OCI-LY3 (cell line): ENCODE measurements around the gene STAP2.

ENCODE experiments used
- H2AFZ ChIP-seq: fragments of 200-600, 300-600 bp; shearing (Covaris generic); 2 replicates; pipeline ENCODE4 v1.6.0; 2014; ENCODE audit warnings: antibody characterized with exemption, low read depth, low read length
- H3K27ac ChIP-seq: fragments of 200-600, 300-600 bp; sonication (generic); 2 replicates; pipeline ENCODE4 v1.5.1; 2014; ENCODE audit warnings: mild to moderate bottlenecking, low read length, moderate library complexity, mixed read lengths
- H3K27me3 ChIP-seq: fragments of 200-600, 300-600 bp; sonication (generic); 2 replicates; pipeline ENCODE4 v1.6.1; 2014; ENCODE audit warnings: low read depth, low read length, mixed read lengths
- H3K36me3 ChIP-seq: fragments of 200-600, 300-600 bp; sonication (generic); replicated peaks from 2 replicates; pipeline ENCODE3; 2014; ENCODE audit warnings: low read depth, low read length, mixed read lengths
- H3K4me1 ChIP-seq: fragments of 300-600, 200-600 bp; sonication (generic); 2 replicates; pipeline ENCODE4 v1.6.1; 2014; ENCODE audit warnings: low read length, mixed read lengths
- H3K4me2 ChIP-seq: fragments of 200-600, 300-600 bp; sonication (generic); 2 replicates; pipeline ENCODE4 v1.6.1; 2014; ENCODE audit warnings: low read length, mixed read lengths
- H3K4me3 ChIP-seq: fragments of 300-600, 200-600 bp; sonication (generic); 2 replicates; pipeline ENCODE4 v1.5.1; 2014; ENCODE audit warnings: antibody characterized with exemption, mild to moderate bottlenecking, low read length, moderate library complexity
- H3K79me2 ChIP-seq: fragments of 300-600, 200-600 bp; shearing (Covaris generic); 2 replicates; pipeline ENCODE4 v1.6.1; 2014; ENCODE audit warnings: mild to moderate bottlenecking, low read length, mixed read lengths
- H3K9ac ChIP-seq: fragments of 300-600, 200-600 bp; shearing (Covaris generic); 2 replicates; pipeline ENCODE4 v1.6.0; 2014; ENCODE audit warnings: mild to moderate bottlenecking, low read length, moderate library complexity
- H3K9me3 ChIP-seq: fragments of 200-600, 300-600 bp; shearing (Covaris generic); 2 replicates; pipeline ENCODE4 v1.6.1; 2014; ENCODE audit warnings: low read length, mixed read lengths; ENCODE audit not compliant: insufficient read depth
- H4K20me1 ChIP-seq: fragments of 200-600, 300-600 bp; sonication (generic); 2 replicates; pipeline ENCODE4 v1.6.1; 2016; ENCODE audit warnings: low read length, mixed read lengths; ENCODE audit not compliant: insufficient read depth
- EZH2phosphoT487 ChIP-seq: fragments of 200-600 bp; shearing (Covaris generic); IDR thresholded peaks from 2 replicates; pipeline ENCODE4 v1.6.1; 2018; ENCODE audit warnings: antibody characterized with exemption, mixed run types, low read depth
- TF ChIP-seq, protein P1 (sequence below): fragments of 200-600, 300-600 bp; sonication (generic); IDR thresholded peaks from 2 replicates; pipeline ENCODE4 v1.5.1; 2014; ENCODE audit warnings: antibody characterized with exemption, low read length, low read depth

STAP2 gene

GRCh38 chr19:4297901-4298809, 40.5 kb downstream of the STAP2 start:
- H3K4me2 ChIP-seq, result no peak overlapping the region
- no peak for TF ChIP-seq EZH2phosphoT487
- TF ChIP-seq, protein P1, sequence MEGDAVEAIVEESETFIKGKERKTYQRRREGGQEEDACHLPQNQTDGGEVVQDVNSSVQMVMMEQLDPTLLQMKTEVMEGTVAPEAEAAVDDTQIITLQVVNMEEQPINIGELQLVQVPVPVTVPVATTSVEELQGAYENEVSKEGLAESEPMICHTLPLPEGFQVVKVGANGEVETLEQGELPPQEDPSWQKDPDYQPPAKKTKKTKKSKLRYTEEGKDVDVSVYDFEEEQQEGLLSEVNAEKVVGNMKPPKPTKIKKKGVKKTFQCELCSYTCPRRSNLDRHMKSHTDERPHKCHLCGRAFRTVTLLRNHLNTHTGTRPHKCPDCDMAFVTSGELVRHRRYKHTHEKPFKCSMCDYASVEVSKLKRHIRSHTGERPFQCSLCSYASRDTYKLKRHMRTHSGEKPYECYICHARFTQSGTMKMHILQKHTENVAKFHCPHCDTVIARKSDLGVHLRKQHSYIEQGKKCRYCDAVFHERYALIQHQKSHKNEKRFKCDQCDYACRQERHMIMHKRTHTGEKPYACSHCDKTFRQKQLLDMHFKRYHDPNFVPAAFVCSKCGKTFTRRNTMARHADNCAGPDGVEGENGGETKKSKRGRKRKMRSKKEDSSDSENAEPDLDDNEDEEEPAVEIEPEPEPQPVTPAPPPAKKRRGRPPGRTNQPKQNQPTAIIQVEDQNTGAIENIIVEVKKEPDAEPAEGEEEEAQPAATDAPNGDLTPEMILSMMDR, result no peak
- no peaks in the 10 kb centered on the region for H3K9me3 ChIP-seq
- H3K4me3 ChIP-seq, result no peak overlapping the region
- no peak overlapping the region for H3K9ac ChIP-seq
- peaks cover 4% of the 10 kb centered on the region; the same call in 1 of the 2 replicates for H3K27me3 ChIP-seq
- no peaks in the 10 kb centered on the region for H3K36me3 ChIP-seq
- H2AFZ ChIP-seq, result no peak overlapping the region
- H3K79me2 ChIP-seq, result no peaks in the 10 kb centered on the region
- no peaks in the 10 kb centered on the region for H3K4me1 ChIP-seq
- no peak overlapping the region for H3K27ac ChIP-seq
- no peaks in the 10 kb centered on the region for H4K20me1 ChIP-seq

GRCh38 chr19:4295972-4296771, 42.5 kb downstream of the STAP2 start:
- TF ChIP-seq EZH2phosphoT487, result no peak
- TF ChIP-seq, protein P1, result no peak
- Histone ChIP-seq H3K4me2 (no peak overlapping the region), H4K20me1 (no peaks in the 10 kb centered on the region), H3K27ac (no peak overlapping the region), H3K4me1 (no peaks in the 10 kb centered on the region), H3K27me3 (peaks cover 4% of the 10 kb centered on the region; the same call in 1 of the 2 replicates), H3K4me3 (no peak overlapping the region), H3K36me3 (no peaks in the 10 kb centered on the region), H2AFZ (no peak overlapping the region), H3K79me2 (no peaks in the 10 kb centered on the region), H3K9me3 (no peaks in the 10 kb centered on the region), H3K9ac (no peak overlapping the region)

GRCh38 chr19:4294389-4294788, 44.2 kb downstream of the STAP2 start:
- no peak for TF ChIP-seq EZH2phosphoT487
- TF ChIP-seq, protein P1, result no peak
- Histone ChIP-seq H3K9ac (no peak overlapping the region), H3K4me1 (no peaks in the 10 kb centered on the region)

DNA sequence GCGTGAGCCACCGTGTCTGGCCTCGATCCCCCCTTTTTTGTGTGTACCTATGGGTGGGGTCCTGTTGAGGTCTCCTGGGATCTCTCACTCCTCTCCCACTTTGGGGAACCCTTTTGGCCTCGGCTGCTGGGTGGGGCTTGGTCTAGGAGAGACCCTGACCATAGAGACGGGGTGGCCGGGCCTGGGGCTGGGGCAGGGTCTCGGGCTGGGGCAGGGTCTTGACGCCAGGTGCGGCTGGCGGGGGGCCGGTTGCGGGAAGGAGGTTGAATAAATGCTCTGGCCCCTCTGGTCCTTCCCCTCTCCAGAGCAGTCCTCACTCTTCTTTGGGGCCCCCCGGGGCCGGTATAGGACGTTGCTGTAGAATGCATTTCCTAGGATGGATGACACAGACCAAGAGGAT, 46.1 kb downstream of the STAP2 start:
- H3K9ac ChIP-seq, result no peak overlapping the region
- H3K27ac ChIP-seq, result no peak overlapping the region
- H3K4me3 ChIP-seq, result no peak overlapping the region
- no peak overlapping the region for H3K4me2 ChIP-seq
- no peak overlapping the region for H2AFZ ChIP-seq
- no peaks in the 10 kb centered on the region for H3K79me2 ChIP-seq
- no peak for TF ChIP-seq EZH2phosphoT487
- TF ChIP-seq, protein P1, result no peak
- no peaks in the 10 kb centered on the region for H3K36me3 ChIP-seq
- no peaks in the 10 kb centered on the region for H3K9me3 ChIP-seq
- H3K27me3 ChIP-seq, result peaks cover 4% of the 10 kb centered on the region; the same call in 1 of the 2 replicates
- H3K4me1 ChIP-seq, result no peaks in the 10 kb centered on the region
- no peaks in the 10 kb centered on the region for H4K20me1 ChIP-seq

More at GRCh38 chr19:4294389-4294788, 44.2 kb downstream of the STAP2 start:
- Histone ChIP-seq H4K20me1 (no peaks in the 10 kb centered on the region), H3K79me2 (no peaks in the 10 kb centered on the region), H3K9me3 (no peaks in the 10 kb centered on the region), H3K4me3 (no peak overlapping the region), H3K27me3 (peaks cover 4% of the 10 kb centered on the region; the same call in 1 of the 2 replicates), H3K27ac (no peak overlapping the region), H3K36me3 (no peaks in the 10 kb centered on the region), H3K4me2 (no peak overlapping the region), H2AFZ (no peak overlapping the region)
